Testis (tissue), 3 donors: ENCODE results near the gene ASB2. TPM values are rescaled to one million over a fixed set of nuclear protein-coding genes. Genes with fewer than 3 reads are reported as not detected.

Experiments used
- DNase-seq: peaks from one replicate; pipeline ENCODE4 v3.0.0-alpha.2; 2019
- H3K27ac ChIP-seq, 2 donors: fragments of 200-600 bp; sonication (generic); one replicate each; pipeline ENCODE4 v1.5.1; 2019
- H3K27me3 ChIP-seq: fragments of 200-600 bp; sonication (generic); one replicate; pipeline ENCODE4 v1.5.1; 2019
- H3K36me3 ChIP-seq: fragments of 200-600 bp; sonication (generic); one replicate; pipeline ENCODE4 v1.5.1; 2017; ENCODE audit warnings: low read depth; ENCODE audit errors: missing control alignments
- H3K4me1 ChIP-seq: fragments of 200-600 bp; sonication (generic); one replicate; pipeline ENCODE4 v1.5.1; 2019
- H3K4me3 ChIP-seq, 2 donors: fragments of 200-600 bp; sonication (generic); one replicate each; pipeline ENCODE4 v1.5.1; 2017 to 2019
- H3K9me3 ChIP-seq: fragments of 200-600 bp; sonication (generic); one replicate; pipeline ENCODE4 v1.5.1; 2017
- POLR2A ChIP-seq: fragments of 450-650 bp; IDR thresholded peaks from one replicate; pipeline ENCODE4 v1.6.1; 2017; ENCODE audit warnings: antibody characterized with exemption, mild to moderate bottlenecking, moderate library complexity
- WGBS, 2 donors: methylation state at CpG; one replicate each; pipeline ENCODE4 v1.1.5; 2018; 5-methylcytosine and 5-hydroxymethylcytosine counted together
- intact Hi-C: fragments of 100-400 bp; cut with DNase I; formaldehyde crosslinking; loops from one replicate; pipeline ENCODE4 v1.15.1; 2023; ENCODE audit warnings: low total_unique reads
- polyA plus RNA-seq: library from polyadenylated mRNA; stranded (reverse); fragments of 350-450 nt; fragmentation: Illumina TruSeq; extraction: RNeasy Lipid Tissue Mini Kit (QIAGEN cat#74804); gene quantifications from one replicate; pipeline ENCODE4 v1.2.3, GENCODE V29; 2014; ENCODE audit warnings: low read depth, low replicate concordance; ENCODE audit not compliant: insufficient read depth
- total RNA-seq, 2 donors: library from RNA; depleted of rRNA; stranded (reverse); fragments of >200 nt; gene quantifications; one replicate each; pipeline ENCODE4 v1.2.3, GENCODE V29; 2016
- TF ChIP-seq, protein P1 (sequence below), 3 experiments: fragments of 450-650 bp in 2 of 3; fragments of 200-600 bp in 1 of 3; sonication (generic) in 1 of 3; IDR thresholded peaks; one replicate each; pipeline ENCODE4 v1.5.1; 2016 to 2019; ENCODE audit warnings: antibody characterized with exemption in 3 of 3, mild to moderate bottlenecking in 2 of 3, moderate library complexity in 1 of 3

ASB2 gene
- total and polyA plus RNA-seq, 3 donors from 2014 or later, result 3.5 to 4.3 (median 3.7) TPM

DNA sequence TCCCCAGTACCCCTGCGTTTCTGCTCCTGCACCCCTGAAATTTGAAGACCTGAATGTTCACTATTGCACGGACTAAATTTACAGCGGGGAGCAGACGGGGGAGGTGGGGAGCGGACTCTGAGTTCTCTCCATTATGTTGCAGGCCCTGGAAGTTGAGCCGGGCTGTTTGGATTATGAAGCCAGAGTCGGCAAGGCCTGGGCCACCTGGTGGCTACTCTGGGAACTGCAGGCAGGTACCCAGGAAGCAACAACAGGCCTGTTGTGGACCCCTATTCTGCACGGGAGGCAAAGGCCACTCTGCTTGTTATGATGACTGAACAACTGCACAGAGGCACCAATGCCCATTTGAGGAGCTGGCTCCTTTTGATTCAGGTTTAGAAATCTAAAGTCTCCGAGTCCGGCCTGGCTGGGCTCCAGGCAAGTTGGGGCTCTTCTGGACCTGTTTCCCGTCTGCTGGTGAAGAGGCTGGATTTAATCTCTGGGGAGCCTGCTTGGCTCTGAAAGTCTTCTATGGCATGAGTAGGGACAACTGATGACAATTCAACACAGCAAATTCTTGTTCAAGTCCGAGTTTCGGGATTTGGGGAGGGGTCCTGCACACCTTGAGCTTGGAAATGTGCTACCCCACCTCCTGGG, 83.3 kb downstream of the ASB2 start:
- 24 to 28% methylated on average over 12 to 13 of the region's 13 CpGs for WGBS, 2 donors
- TF ChIP-seq POLR2A, result no peak
- TF ChIP-seq, protein P1, sequence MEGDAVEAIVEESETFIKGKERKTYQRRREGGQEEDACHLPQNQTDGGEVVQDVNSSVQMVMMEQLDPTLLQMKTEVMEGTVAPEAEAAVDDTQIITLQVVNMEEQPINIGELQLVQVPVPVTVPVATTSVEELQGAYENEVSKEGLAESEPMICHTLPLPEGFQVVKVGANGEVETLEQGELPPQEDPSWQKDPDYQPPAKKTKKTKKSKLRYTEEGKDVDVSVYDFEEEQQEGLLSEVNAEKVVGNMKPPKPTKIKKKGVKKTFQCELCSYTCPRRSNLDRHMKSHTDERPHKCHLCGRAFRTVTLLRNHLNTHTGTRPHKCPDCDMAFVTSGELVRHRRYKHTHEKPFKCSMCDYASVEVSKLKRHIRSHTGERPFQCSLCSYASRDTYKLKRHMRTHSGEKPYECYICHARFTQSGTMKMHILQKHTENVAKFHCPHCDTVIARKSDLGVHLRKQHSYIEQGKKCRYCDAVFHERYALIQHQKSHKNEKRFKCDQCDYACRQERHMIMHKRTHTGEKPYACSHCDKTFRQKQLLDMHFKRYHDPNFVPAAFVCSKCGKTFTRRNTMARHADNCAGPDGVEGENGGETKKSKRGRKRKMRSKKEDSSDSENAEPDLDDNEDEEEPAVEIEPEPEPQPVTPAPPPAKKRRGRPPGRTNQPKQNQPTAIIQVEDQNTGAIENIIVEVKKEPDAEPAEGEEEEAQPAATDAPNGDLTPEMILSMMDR (IDR thresholded peaks at IDR 0.05), result peak; percentile 88 to 100 (median 95)
- intact Hi-C loops, result no loop called here
- Histone ChIP-seq H3K4me3 (no peak overlapping the region), H3K27ac (no peak overlapping the region), H3K4me1 (peaks cover 5% of the 10 kb centered on the region), H3K36me3 (no peaks in the 10 kb centered on the region), H3K27me3 (no peaks in the 10 kb centered on the region), H3K9me3 (no peaks in the 10 kb centered on the region)
- peak; percentile 91 for DNase-seq

DNA sequence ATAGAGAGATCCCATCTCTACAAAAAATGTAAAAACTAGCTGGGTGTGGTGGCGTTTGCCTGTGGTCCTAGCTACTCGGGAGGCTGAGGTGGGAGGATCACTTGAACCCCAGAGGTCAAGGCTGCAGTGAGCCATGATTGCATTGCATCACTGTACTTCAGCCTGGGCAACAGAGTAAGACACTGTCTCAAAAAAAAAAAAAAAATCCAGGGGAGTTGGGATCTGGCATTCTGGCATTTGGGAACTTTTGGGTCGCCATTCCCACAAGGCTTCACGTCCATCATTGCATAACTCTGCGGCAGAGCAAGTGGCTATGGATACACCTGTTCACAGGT, 83.9 kb downstream of the ASB2 start:
- Histone ChIP-seq H3K4me3 (no peak overlapping the region), H3K27ac (no peak overlapping the region), H3K36me3 (no peaks in the 10 kb centered on the region), H3K27me3 (no peaks in the 10 kb centered on the region), H3K4me1 (peaks cover 5% of the 10 kb centered on the region), H3K9me3 (no peaks in the 10 kb centered on the region)
- WGBS, 2 donors, result 64 to 68% methylated on average over 5 of the region's 5 CpGs
- no peak for DNase-seq
- intact Hi-C loops, result no loop called here
- TF ChIP-seq, protein P1 (IDR thresholded peaks at IDR 0.05), result no peak
- TF ChIP-seq POLR2A, result no peak

DNA sequence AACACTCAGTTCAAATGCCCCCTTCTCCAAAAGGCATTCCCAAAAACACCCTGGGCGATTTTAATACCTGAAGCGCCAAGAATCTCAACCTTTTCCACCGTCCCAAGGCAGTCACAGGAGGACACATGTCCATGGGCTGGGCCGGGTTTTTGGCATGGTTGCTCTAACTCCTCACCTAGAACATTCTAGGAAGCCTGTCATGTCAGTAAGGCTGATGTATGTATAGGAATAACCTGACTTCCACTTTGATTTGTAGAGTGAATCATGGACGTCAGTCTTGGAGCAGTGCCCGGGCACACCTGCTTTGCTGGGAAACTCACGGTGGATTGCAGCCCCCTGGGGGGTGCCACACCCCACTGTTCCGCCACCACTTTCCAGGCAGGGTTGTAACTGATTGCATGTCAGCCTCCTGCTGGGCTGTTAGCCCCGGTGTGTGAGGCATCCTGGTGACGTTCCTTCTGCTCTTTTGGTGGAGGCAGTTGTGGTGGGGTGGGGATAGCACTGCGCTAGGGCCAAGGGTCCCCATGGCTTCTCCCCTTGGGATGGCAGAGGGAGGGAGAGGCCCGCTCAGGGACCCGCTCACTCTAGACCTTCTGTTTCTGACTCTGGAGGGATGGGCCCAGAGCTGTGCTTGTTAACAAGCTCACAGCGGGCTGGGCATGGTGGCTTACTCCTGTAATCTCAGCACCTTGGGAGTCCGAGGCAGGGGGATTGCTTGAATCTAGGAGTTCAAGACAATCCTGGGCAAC, 84.4 kb downstream of the ASB2 start:
- Histone ChIP-seq H3K27me3 (no peaks in the 10 kb centered on the region), H3K27ac (no peak overlapping the region), H3K9me3 (no peaks in the 10 kb centered on the region), H3K4me3 (no peak overlapping the region), H3K4me1 (peaks cover 5% of the 10 kb centered on the region), H3K36me3 (no peaks in the 10 kb centered on the region)
- intact Hi-C loops, result no loop called here
- WGBS, 2 donors, result 85 to 89% methylated on average over 14 of the region's 15 CpGs
- no peak for TF ChIP-seq POLR2A
- TF ChIP-seq, protein P1 (IDR thresholded peaks at IDR 0.05), result no peak
- no peak for DNase-seq

DNA sequence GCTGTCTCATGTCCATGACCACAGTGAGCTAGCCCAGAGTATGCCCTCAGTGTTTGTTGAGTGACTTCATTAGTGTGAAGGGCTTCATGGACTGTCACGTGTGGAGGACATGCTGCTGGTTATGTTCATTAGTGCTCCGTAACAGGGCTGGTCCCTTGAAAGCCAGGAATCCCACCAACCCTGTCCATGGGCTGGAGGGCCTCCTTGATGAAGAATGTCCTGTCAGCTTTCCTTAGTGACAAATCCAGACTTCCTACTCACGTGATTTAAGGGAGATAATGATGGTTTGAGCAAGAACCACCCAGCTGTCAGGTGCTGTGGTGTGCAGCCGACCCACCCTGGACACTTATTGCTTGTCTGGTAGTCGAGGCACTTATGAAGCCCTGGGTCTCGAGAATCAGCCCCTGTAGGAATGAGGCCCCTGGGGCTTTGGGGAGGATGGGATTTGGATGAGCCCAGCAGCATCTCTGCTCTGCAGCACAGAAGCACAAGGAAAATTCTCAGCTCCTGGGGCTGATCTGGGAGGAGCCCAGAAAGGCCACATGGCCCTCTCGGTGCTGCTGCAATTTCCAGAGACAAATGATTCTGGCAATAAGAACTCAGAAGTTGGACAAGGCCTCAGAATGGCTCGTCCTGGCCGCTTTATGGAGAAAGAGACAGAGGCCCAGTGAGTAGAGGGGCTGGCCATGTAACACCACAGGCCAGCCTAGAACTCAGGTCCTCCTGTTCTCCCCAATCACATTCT, 86.5 kb downstream of the ASB2 start:
- intact Hi-C loops, result no loop called here
- Histone ChIP-seq H3K4me3 (no peak overlapping the region), H3K4me1 (peaks cover 5% of the 10 kb centered on the region), H3K9me3 (no peaks in the 10 kb centered on the region), H3K27ac (no peak overlapping the region), H3K27me3 (no peaks in the 10 kb centered on the region), H3K36me3 (no peaks in the 10 kb centered on the region)
- 64 to 72% methylated on average over 4 to 9 of the region's 9 CpGs for WGBS, 2 donors
- TF ChIP-seq POLR2A, result no peak
- TF ChIP-seq, protein P1 (IDR thresholded peaks at IDR 0.05), result no peak
- no peak for DNase-seq
